Stimulated activated CD8-positive, alpha-beta memory T cell treated with anti-CD3 and anti-CD28 coated beads, Interleukin-12 subunit alpha, Interleukin-12 subunit beta, amount 100 ng/mL, for 24 hours (primary cell): Measurements from ENCODE around the gene ATRN.

ENCODE experiments used
- DNase-seq: peaks from one replicate; pipeline ENCODE4 v3.0.0-alpha.2; 2020; ENCODE audit errors: extremely low read depth

Gene ATRN

GRCh38 chr20:3696200-3696599, 225.4 kb downstream of the ATRN start:
- no peak for DNase-seq

GRCh38 chr20:3696745-3697587, 226.1 kb downstream of the ATRN start:
- DNase-seq: no peak

GRCh38 chr20:3697588-3698305, 226.9 kb downstream of the ATRN start:
- no peak for DNase-seq

GRCh38 chr20:3698591-3699001, 227.8 kb downstream of the ATRN start:
- DNase-seq: no peak

DNA sequence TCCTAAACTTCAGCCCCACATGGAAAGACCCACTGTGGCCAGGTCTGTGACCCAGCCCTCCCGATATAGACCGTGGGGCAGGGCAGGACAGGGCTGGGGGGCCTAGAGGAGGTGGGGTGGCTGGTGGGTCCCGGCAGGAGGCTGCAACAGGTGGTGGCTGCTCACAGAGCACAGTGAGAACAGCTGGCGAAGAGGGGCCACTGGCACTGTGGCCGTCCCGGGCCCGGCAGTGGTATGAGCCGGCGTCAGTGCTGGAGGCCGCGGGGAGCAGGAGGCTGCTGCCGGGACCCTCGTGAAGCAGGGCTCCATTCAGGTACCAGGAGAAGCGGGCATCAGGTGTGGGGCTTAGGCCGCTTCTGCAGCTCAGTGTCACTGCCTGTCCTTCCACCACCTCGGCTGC, 228.2 kb downstream of the ATRN start:
- DNase-seq: no peak
